SK-N-MC (cell line): Measurements from ENCODE around the gene DCAF11.

Experiments used
- DNase-seq: peaks from one replicate; pipeline ENCODE4 v3.0.0-alpha.2; 2011; ENCODE audit warnings: low read depth, low spot score
- H3K27ac ChIP-seq: fragments of 200-600 bp; sonication (generic); 2 replicates; pipeline ENCODE4 v1.5.1; 2016; ENCODE audit warnings: mixed run types
- H3K36me3 ChIP-seq: fragments of 200-600 bp; sonication (generic); 2 replicates; pipeline ENCODE4 v1.6.1; 2017; ENCODE audit warnings: antibody characterized with exemption, low read length, mixed read lengths; ENCODE audit not compliant: insufficient read depth
- H3K4me3 ChIP-seq: fragments of 200-600 bp; sonication (generic); 2 replicates; pipeline ENCODE4 v1.5.1; 2016
- H3K9ac ChIP-seq: fragments of 200-600 bp; sonication (generic); 2 replicates; pipeline ENCODE4 v1.8.0; 2017; ENCODE audit warnings: mixed run types, mixed read lengths; ENCODE audit not compliant: insufficient read length
- H3K9me3 ChIP-seq: fragments of 200-600 bp; sonication (generic); 2 replicates; pipeline ENCODE4 v1.6.1; 2017; ENCODE audit warnings: low read depth, mild to moderate bottlenecking, antibody characterized with exemption, low read length, moderate library complexity, mixed read lengths
- EZH2 ChIP-seq: fragments of 200-600 bp; sonication (generic); IDR thresholded peaks from one replicate; pipeline ENCODE4 v1.6.1; 2017; ENCODE audit warnings: antibody characterized with exemption
- FOXP2 ChIP-seq: optimal IDR thresholded peaks from 2 replicates; pipeline ENCODE3; 2011; ENCODE audit warnings: mild to moderate bottlenecking, moderate library complexity; ENCODE audit not compliant: insufficient read depth; ENCODE audit errors: extremely low read length, control extremely low read depth
- POLR2AphosphoS5 ChIP-seq: IDR thresholded peaks from 2 replicates; pipeline ENCODE4 v1.6.1; 2012; ENCODE audit warnings: mild to moderate bottlenecking, low read depth, low read length, borderline replicate concordance

The DCAF11 gene

DNA sequence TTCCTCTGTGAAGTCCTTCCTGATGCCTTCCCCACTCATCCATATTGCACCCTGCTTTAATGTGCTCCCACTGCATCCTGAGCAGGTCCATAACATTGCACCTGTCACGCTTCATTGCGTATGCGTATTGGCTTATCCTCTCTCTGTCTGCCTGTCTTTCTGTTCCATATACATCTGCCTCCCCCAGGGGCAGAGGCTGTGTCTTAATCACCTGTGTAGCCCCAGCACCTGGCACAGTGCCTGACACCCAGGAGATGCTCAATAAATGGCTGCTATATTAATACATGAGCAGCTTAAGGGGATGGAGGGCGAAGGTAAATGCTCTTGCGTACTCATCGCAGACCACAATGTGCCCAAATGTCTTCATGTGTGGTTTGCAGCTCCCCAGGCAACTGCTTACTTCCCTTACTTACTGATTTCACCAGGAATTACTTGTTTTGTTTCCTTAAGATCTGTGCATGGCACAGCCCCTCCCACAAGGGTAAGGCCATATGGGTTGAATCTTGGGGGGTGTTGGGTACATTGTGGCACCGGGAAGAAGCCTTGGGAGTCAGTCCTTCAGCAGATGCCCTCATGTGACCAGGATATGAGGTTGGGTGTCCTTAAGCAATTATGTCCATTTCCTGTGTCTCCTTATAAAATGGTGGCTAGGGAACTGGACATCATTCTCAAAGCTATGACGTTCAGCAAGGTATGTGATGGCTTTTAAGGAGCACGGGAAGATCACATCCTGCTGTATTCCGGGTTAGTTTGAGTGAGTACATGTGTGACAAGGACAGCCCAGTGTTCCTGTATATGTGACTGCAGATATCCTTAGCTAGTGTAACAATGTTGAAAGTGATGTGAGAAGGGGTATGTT is 44.1 kb upstream of the DCAF11 start:
- Histone ChIP-seq H3K9me3 (no peaks in the 10 kb centered on the region), H3K4me3 (no peak overlapping the region), H3K27ac (no peak overlapping the region), H3K9ac (no peak overlapping the region), H3K36me3 (no peaks in the 10 kb centered on the region)
- TF ChIP-seq FOXP2 (no peak), EZH2 (no peak), POLR2AphosphoS5 (no peak)
- no peak for DNase-seq

DNA sequence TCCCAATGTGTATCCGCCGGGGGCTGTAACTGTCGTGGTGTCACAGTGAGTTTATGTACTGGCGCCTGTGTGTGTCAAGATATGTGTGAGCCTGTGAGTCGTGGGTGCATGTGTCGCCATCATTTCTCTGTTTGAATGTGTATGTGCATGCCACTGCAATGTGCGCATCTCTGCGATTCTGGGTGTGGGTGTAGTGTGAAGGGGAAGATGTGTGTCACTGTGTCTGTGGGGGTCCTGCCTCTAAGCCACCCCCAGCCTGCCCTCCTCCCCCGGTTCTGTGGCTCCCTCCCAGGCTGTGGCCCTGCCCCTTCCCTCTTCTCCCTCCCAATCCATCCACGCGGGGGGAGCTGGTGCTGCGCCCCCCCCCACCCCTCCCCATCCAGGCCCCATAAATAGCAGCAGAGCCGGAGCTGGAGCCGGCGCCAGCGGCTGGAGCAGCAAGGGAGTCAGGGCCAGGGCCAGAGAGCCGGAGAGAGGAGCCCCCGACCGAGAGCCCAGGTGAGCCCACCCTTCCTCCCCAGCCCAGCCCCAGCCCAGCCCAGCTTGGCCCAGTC is 43.4 kb upstream of the DCAF11 start, which contains the start of gene CPNE6:
Gene CPNE6 (plus strand): TSS at position 419 of the 554 bp plus-strand sequence. CDS start 1,375 bp downstream, outside the sequence.
- Histone ChIP-seq H3K4me3 (no peak within 1 kb of the TSS), H3K9ac (no peak within 1 kb of the TSS), H3K36me3 (no peaks in the 10 kb centered on the region), H3K9me3 (no peaks in the 10 kb centered on the region), H3K27ac (no peak within 1 kb of the TSS)
- DNase-seq, result no peak
- TF ChIP-seq FOXP2, result no peak
- TF ChIP-seq POLR2AphosphoS5, result no peak
- no peak for TF ChIP-seq EZH2

DNA sequence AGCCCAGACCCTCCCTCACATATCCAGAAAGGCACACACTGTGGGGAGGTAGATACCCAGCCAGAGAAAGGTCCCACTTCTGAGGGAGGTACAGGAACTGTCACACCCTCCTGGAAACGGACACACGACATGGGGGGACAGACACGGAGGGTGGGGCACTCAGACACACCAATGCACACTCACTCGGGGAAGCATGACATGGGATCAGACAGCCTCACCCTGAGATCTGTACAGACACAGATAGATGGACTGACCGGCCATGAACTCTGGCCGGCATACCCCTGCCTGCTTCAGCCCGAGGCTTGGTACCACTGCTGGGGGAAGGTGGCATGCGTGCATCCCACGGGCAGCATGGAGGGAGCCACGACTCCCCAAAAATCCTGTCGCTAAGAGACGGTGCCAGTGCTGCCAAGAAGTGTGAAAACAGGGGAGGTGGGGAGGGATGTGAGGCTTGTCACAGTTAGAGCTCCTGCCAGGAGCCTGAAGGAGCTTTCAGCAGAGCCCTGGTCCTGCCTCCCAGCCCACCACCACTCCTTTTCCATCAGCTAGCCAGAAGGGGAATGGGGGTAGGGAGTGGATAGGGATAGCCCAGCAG is 42.6 kb upstream of the DCAF11 start:
- H3K4me3 ChIP-seq, result no peak overlapping the region
- H3K9me3 ChIP-seq, result no peaks in the 10 kb centered on the region
- no peak for DNase-seq
- no peaks in the 10 kb centered on the region for H3K36me3 ChIP-seq
- no peak overlapping the region for H3K27ac ChIP-seq
- TF ChIP-seq POLR2AphosphoS5 (no peak), FOXP2 (no peak), EZH2 (no peak)
- H3K9ac ChIP-seq, result no peak overlapping the region

DNA sequence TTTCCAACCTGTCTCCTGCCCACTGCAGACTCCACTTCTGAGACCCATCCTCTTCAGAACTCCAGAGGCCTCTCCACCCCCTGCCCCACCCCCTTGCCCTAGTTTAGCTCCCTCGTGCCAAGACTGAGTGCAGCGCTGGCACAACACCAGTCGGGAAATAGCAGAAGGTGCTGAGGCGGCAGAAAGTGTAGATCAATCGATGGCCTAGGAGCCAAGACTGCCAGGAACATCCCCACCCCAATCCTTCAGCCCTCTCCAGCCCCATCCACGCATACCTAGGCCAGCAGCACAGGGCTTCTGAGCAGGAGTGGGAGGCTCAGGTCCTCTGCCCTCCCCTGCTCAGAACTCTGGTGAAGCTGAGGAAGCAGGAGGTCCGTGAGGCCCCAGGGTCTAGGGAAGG is 42.1 kb upstream of the DCAF11 start:
- Histone ChIP-seq H3K36me3 (no peaks in the 10 kb centered on the region), H3K9me3 (no peaks in the 10 kb centered on the region), H3K27ac (no peak overlapping the region), H3K4me3 (no peak overlapping the region), H3K9ac (no peak overlapping the region)
- DNase-seq, result no peak
- TF ChIP-seq FOXP2 (no peak), EZH2 (no peak), POLR2AphosphoS5 (no peak)

DNA sequence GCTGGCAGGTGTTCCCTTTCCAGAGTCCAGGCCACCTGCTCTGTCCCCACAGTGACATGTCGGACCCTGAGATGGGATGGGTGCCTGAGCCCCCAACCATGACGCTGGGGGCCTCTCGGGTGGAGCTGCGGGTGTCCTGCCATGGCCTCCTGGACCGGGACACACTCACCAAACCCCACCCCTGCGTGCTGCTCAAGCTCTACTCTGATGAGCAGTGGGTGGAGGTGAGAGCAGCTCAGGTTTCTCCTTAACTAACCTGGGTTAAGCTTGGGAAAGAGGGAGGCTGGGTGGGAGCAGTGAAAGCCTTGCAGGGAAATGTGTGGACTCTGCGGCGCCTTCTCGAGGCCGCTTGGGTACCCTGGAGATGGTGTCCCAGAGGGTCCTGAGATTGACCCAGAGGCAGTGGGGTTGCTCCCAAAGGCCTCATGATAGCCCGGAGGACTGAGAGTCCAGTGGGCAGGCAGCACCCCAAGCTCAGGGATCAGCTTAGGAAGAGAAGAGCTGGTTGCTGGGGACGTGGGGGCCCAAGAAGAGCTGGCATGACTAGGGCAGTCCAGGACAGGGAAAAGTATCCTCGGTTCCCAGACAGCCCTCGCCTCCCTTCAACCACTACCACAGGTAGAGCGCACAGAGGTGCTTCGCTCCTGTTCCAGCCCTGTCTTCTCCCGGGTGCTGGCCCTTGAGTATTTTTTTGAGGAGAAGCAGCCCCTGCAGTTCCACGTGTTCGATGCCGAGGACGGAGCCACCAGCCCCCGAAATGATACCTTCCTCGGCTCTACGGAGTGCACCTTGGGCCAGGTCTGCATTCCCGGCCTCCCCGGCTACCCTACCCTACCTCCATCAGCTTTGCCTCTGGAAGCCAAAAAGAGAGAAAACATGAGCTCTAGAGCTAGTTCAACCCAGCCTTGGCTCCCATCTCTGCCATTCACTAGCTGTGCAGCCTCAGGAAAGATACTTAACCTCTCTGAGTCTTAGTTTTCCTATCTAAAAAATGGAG is 41.4 kb upstream of the DCAF11 start:
- no peak overlapping the region for H3K4me3 ChIP-seq
- TF ChIP-seq POLR2AphosphoS5 (no peak), FOXP2 (no peak)
- no peaks in the 10 kb centered on the region for H3K36me3 ChIP-seq
- no peaks in the 10 kb centered on the region for H3K9me3 ChIP-seq
- H3K27ac ChIP-seq, result no peak overlapping the region
- H3K9ac ChIP-seq, result no peak overlapping the region
- DNase-seq, result no peak

DNA sequence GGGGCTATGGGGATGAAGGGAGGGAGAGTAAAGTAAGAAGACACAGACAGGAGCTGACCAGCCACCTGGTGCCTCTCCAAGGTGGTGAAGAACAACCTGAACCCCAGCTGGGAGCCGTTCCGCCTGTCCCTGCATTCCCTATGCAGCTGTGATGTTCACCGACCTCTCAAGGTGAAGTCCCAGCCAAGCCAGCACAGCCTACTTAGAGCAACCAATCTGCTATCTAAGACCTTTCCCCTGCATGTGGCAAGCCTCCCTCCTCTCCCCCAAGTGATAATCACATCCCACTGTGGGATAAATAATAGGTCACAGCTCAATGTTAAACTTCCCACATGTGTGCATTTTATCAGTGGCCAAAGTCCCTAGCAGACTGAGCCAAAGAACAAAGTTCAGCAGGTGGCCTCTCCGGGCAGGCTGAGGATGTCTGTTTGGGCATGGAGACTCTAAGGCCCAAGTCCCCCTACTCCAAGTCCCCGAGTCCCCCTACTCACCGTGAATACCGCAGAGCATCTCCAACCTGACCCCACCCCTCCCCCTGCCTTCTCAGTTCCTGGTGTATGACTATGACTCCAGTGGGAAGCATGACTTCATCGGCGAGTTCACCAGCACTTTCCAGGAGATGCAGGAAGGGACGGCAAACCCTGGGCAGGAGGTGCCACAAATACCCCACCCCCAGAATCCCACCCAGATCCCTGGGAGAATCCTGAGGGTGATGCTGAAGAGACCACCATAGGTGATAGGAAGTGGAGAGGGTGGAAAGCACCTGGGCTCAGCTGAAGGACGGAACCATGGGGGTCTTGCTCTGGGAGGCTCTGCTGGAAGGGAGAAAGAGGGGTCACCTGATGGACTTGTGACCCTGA is 39.7 kb upstream of the DCAF11 start:
- TF ChIP-seq EZH2 (no peak), POLR2AphosphoS5 (no peak), FOXP2 (no peak)
- no peak overlapping the region for H3K9ac ChIP-seq
- no peak overlapping the region for H3K4me3 ChIP-seq
- H3K9me3 ChIP-seq, result no peaks in the 10 kb centered on the region
- H3K36me3 ChIP-seq, result no peaks in the 10 kb centered on the region
- DNase-seq, result no peak
- no peak overlapping the region for H3K27ac ChIP-seq
